ENCODE data around the gene KRTAP4-3. TPM values are rescaled to one million over a fixed set of nuclear protein-coding genes. Genes with fewer than 3 reads are reported as not detected.

KRTAP4-3 gene
- total and polyA plus RNA-seq, 2 of the 13 experiments (the other 11 are each of a cell fraction or from before 2014, with no cell fraction given) = not detected

- Histone ChIP-seq H3K9ac (ENCODE audit: insufficient read depth, low read depth, low read length) (no peak overlapping the region), H3K27me3 (ENCODE audit: control insufficient read depth in 1 of 2, insufficient read depth in 2 of 2, low read length in 2 of 2) (0 out of 5 replicates have a peak, but pooled peaks cover 0 to 2% of the 10 kb centered on the region in 2 experiments), H3K36me3 (replicated peaks in 1 of 2; ENCODE audit: control insufficient read depth in 1 of 2, insufficient read depth in 2 of 2, low read length in 2 of 2) (no peaks in the 10 kb centered on the region), H2AFZ (ENCODE audit: low read length) (no peak overlapping the region), H3K4me2 (ENCODE audit: low read depth, low read length) (no peak overlapping the region), H3K4me1 (ENCODE audit: insufficient read depth, low read length) (no peaks in the 10 kb centered on the region), H4K20me1 (ENCODE audit: insufficient read depth, low read length) (no peaks in the 10 kb centered on the region), H3K4me3 (replicated peaks in 1 of 3; ENCODE audit: insufficient read depth in 1 of 3, low read depth in 2 of 3, low read length in 3 of 3) (no peak overlapping the region), H3K27ac (ENCODE audit: extremely low read length, insufficient read depth, low read length) (no peak overlapping the region), H3K9me3 (ENCODE audit: low read length) (no peaks in the 10 kb centered on the region), H3K79me2 (ENCODE audit: insufficient read depth, low read length) (no peaks in the 10 kb centered on the region)
- CTCF ChIA-PET (ENCODE audit: low intra/inter-chr PET ratio, low total read pairs) = no interaction called here
- FAIRE-seq (no peak), ATAC-seq (no peak), DNase-seq (ENCODE audit: low spot score) (no peak)
- BruUV-seq (replicated peaks) = no TSS peak
- intact Hi-C loops (cut with micrococcal nuclease; ENCODE audit: unreplicated experiment) (no loop called here), in situ Hi-C loops (cut with HindIII; ENCODE audit: extremely low pct_ligation_motif_present, low pct_unique_long_range_greater_than_20kb) (no loop called here)
- TF ChIP-seq ZNF432 (CRISPR knock-in tag; IDR thresholded peaks at IDR 0.05; ENCODE audit: borderline replicate concordance) (no peak), SAP130 (CRISPR knock-in tag; IDR thresholded peaks at IDR 0.05; ENCODE audit: low read depth) (no peak), FOXJ3 (CRISPR knock-in tag; IDR thresholded peaks at IDR 0.05; ENCODE audit: borderline replicate concordance) (no peak), ZNF761 (CRISPR knock-in tag; conservative IDR thresholded peaks at IDR 0.05) (no peak), TSC22D2 (CRISPR knock-in tag; IDR thresholded peaks at IDR 0.05; ENCODE audit: borderline replicate concordance) (no peak), SMAD9 (CRISPR knock-in tag; IDR thresholded peaks at IDR 0.05) (no peak)
- TF ChIP-seq, protein P1, sequence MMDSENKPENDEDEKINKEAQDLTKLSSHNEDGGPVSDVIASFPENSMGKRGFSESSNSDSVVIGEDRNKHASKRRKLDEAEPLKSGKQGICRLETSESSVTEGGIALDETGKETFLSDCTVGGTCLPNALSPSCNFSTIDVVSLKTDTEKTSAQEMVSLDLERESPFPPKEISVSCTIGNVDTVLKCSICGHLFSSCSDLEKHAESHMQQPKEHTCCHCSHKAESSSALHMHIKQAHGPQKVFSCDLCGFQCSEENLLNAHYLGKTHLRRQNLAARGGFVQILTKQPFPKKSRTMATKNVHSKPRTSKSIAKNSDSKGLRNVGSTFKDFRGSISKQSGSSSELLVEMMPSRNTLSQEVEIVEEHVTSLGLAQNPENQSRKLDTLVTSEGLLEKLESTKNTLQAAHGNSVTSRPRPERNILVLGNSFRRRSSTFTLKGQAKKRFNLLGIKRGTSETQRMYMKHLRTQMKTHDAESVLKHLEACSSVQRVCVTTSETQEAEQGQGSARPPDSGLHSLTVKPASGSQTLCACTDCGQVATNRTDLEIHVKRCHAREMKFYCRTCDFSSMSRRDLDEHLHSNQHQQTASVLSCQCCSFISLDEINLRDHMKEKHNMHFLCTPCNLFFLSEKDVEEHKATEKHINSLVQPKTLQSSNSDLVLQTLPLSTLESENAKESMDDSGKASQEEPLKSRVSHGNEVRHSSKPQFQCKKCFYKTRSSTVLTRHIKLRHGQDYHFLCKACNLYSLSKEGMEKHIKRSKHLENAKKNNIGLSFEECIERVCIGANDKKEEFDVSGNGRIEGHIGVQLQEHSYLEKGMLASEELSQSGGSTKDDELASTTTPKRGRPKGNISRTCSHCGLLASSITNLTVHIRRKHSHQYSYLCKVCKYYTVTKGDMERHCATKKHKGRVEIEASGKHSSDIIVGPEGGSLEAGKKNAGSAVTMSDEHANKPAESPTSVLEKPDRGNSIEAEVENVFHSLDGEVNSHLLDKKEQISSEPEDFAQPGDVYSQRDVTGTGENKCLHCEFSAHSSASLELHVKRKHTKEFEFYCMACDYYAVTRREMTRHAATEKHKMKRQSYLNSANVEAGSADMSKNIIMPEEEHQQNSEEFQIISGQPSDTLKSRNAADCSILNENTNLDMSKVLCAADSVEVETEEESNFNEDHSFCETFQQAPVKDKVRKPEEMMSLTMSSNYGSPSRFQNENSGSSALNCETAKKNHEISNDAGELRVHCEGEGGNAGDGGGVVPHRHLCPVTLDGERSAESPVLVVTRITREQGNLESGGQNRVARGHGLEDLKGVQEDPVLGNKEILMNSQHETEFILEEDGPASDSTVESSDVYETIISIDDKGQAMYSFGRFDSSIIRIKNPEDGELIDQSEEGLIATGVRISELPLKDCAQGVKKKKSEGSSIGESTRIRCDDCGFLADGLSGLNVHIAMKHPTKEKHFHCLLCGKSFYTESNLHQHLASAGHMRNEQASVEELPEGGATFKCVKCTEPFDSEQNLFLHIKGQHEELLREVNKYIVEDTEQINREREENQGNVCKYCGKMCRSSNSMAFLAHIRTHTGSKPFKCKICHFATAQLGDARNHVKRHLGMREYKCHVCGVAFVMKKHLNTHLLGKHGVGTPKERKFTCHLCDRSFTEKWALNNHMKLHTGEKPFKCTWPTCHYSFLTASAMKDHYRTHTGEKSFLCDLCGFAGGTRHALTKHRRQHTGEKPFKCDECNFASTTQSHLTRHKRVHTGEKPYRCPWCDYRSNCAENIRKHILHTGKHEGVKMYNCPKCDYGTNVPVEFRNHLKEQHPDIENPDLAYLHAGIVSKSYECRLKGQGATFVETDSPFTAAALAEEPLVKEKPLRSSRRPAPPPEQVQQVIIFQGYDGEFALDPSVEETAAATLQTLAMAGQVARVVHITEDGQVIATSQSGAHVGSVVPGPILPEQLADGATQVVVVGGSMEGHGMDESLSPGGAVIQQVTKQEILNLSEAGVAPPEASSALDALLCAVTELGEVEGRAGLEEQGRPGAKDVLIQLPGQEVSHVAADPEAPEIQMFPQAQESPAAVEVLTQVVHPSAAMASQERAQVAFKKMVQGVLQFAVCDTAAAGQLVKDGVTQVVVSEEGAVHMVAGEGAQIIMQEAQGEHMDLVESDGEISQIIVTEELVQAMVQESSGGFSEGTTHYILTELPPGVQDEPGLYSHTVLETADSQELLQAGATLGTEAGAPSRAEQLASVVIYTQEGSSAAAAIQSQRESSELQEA (CRISPR knock-in tag; IDR thresholded peaks at IDR 0.05; ENCODE audit: not compliant biosample characterization) = no peak
- POLR2A ChIA-PET = no interaction called here
- WGBS (ENCODE audit: low lambda C conversion rate) = 0% methylated on average over 1 of the region's 1 CpG
Measured at GRCh38 chr17:41185001-41185400, 17.0 kb upstream of the KRTAP4-3 start.

All from HepG2 (cell line).